ENCODE data around the gene ABHD12B.

GRCh38 chr14:50932592-50933495 is 61.0 kb downstream of the ABHD12B start:
- no peak for TF ChIP-seq CTCF (IDR thresholded peaks at IDR 0.05)
- no peak for TF ChIP-seq POLR2A (IDR thresholded peaks at IDR 0.05)

Measured in prostate gland (tissue), 2 donors.